HG02970 (cell line): ENCODE data around the gene CREB3L2.
"Not testable (repeated sequence)": the region's sequence is repeated elsewhere in the genome, so short reads cannot be mapped to it uniquely, and the experiment has no call there.

Source experiments
- ATAC-seq: cut with Tn5 transposase; IDR thresholded peaks from one replicate; pipeline ENCODE4 v1.9.1; 2021; ENCODE audit warnings: mild to moderate bottlenecking, moderate library complexity, moderate number of reproducible peaks; ENCODE audit not compliant: unreplicated experiment, low FRiP score

CREB3L2 gene

GRCh38 chr7:138001529-138002095 lies at the start of gene CREB3L2:
TSS of gene CREB3L2 (minus strand) at chr7:138002086. CDS start at chr7:138001705, 381 bp downstream.
- peak; percentile 29 for ATAC-seq

- ATAC-seq, result no peak
These were observed 47.7 kb upstream of the CREB3L2 start for GRCh38 chr7:138049505-138050116.

GRCh38 chr7:138047907-138048306 lies 46.0 kb upstream of the CREB3L2 start:
- ATAC-seq, result no peak

GRCh38 chr7:138044897-138045296 lies 43.0 kb upstream of the CREB3L2 start:
- no peak for ATAC-seq

- not testable (repeated sequence) for ATAC-seq
These were observed 38.2 kb upstream of the CREB3L2 start for GRCh38 chr7:138040063-138040462.

GRCh38 chr7:138036135-138036534 lies 34.2 kb upstream of the CREB3L2 start:
- no peak for ATAC-seq

GRCh38 chr7:138033241-138033640 lies 31.4 kb upstream of the CREB3L2 start:
- no peak for ATAC-seq

GRCh38 chr7:138032770-138033169 lies 30.9 kb upstream of the CREB3L2 start:
- ATAC-seq, result no peak

GRCh38 chr7:138032186-138032585 lies 30.3 kb upstream of the CREB3L2 start:
- ATAC-seq, result peak; percentile 56

GRCh38 chr7:138030679-138031351 lies 28.9 kb upstream of the CREB3L2 start:
- ATAC-seq, result no peak

- ATAC-seq, result no peak
These were observed 28.1 kb upstream of the CREB3L2 start for GRCh38 chr7:138029941-138030340.

GRCh38 chr7:138029126-138029525 lies 27.2 kb upstream of the CREB3L2 start:
- no peak for ATAC-seq

- no peak for ATAC-seq
These were observed 25.2 kb upstream of the CREB3L2 start for GRCh38 chr7:138027100-138027499.

GRCh38 chr7:138025215-138026186 lies 23.6 kb upstream of the CREB3L2 start:
- no peak for ATAC-seq

- no peak for ATAC-seq
These were observed 22.9 kb upstream of the CREB3L2 start for GRCh38 chr7:138024765-138025164.

GRCh38 chr7:138024343-138024691 lies 22.4 kb upstream of the CREB3L2 start:
- ATAC-seq, result no peak

- no peak for ATAC-seq
These were observed 21.9 kb upstream of the CREB3L2 start for GRCh38 chr7:138023618-138024342.

- no peak for ATAC-seq
These were observed 20.0 kb upstream of the CREB3L2 start for GRCh38 chr7:138021889-138022288.

GRCh38 chr7:138017992-138018391 lies 16.1 kb upstream of the CREB3L2 start:
- no peak for ATAC-seq

GRCh38 chr7:138015096-138015495 lies 13.2 kb upstream of the CREB3L2 start:
- ATAC-seq, result no peak
